Ascending aorta (tissue), 2 donors: ENCODE data around the gene RAD51C. TPM values are rescaled to one million over a fixed set of nuclear protein-coding genes. Genes with fewer than 3 reads are reported as not detected.

Experiments used
- DNase-seq, 2 donors: peaks; one replicate each; pipeline ENCODE4 v3.0.0-alpha.2; 2019; ENCODE audit warnings: low spot score in 2 of 2
- H3K27ac ChIP-seq, 2 donors: fragments of 200-600 bp; sonication (generic); one replicate each; pipeline ENCODE4 v1.5.1; 2016 to 2017; ENCODE audit warnings: mild to moderate bottlenecking in 1 of 2
- H3K27me3 ChIP-seq: fragments of 200-600 bp; sonication (generic); one replicate; pipeline ENCODE4 v1.5.1; 2017
- H3K36me3 ChIP-seq, 2 donors: fragments of 200-600 bp; sonication (generic); one replicate each; pipeline ENCODE4 v1.5.1; 2016
- H3K4me1 ChIP-seq, 2 donors: fragments of 200-600 bp; sonication (generic); one replicate each; pipeline ENCODE4 v1.5.1; 2016 to 2017; ENCODE audit warnings: mild to moderate bottlenecking in 1 of 2
- H3K4me3 ChIP-seq, 2 donors: fragments of 200-600 bp; sonication (generic); one replicate each; pipeline ENCODE4 v1.5.1; 2016 to 2017; ENCODE audit warnings: mild to moderate bottlenecking in 1 of 2
- H3K9me3 ChIP-seq, 2 donors: fragments of 200-600 bp; sonication (generic); one replicate each; pipeline ENCODE4 v1.5.1; 2016
- CTCF ChIP-seq, 3 experiments: fragments of 200-600 bp in 2 of 3; fragments of 450-650 bp in 1 of 3; sonication (generic) in 2 of 3; IDR thresholded peaks; one replicate each; pipeline ENCODE4 v1.5.1; 2016 to 2019; ENCODE audit warnings: antibody characterized with exemption in 3 of 3, mild to moderate bottlenecking in 1 of 3, moderate library complexity in 1 of 3
- intact Hi-C: fragments of 100-400 bp; cut with DNase I; formaldehyde crosslinking; loops from one replicate; pipeline ENCODE4 v1.15.1; 2023
- total RNA-seq: library from RNA; depleted of rRNA; stranded (reverse); fragments of >200 nt; gene quantifications from one replicate; pipeline ENCODE4 v1.1.0, GENCODE V29; 2016

The RAD51C gene
- total RNA-seq, 1 donor from 2014 or later: 6.8 TPM

- no peak overlapping the region for H3K4me3 ChIP-seq
- intact Hi-C loops: no loop called here
- no peaks in the 10 kb centered on the region for H3K36me3 ChIP-seq
- H3K9me3 ChIP-seq: no peaks in the 10 kb centered on the region
- H3K27me3 ChIP-seq: no peaks in the 10 kb centered on the region
- no peak overlapping the region for H3K27ac ChIP-seq
- H3K4me1 ChIP-seq: no peaks in the 10 kb centered on the region
- no peak for DNase-seq
- no peak for TF ChIP-seq CTCF (IDR thresholded peaks at IDR 0.05)
These were observed 87.0 kb downstream of the RAD51C start for GRCh38 chr17:58779446-58779845.

- intact Hi-C loops: no loop called here
These were observed 91.0 kb downstream of the RAD51C start for GRCh38 chr17:58783380-58783779.

GRCh38 chr17:58785097-58785496 is 92.7 kb downstream of the RAD51C start:
- Histone ChIP-seq H3K4me1 (no peaks in the 10 kb centered on the region), H3K27ac (no peak overlapping the region), H3K9me3 (no peaks in the 10 kb centered on the region), H3K36me3 (no peaks in the 10 kb centered on the region), H3K4me3 (no peak overlapping the region), H3K27me3 (no peaks in the 10 kb centered on the region)
- TF ChIP-seq CTCF (IDR thresholded peaks at IDR 0.05): no peak
- no peak for DNase-seq
- intact Hi-C loops: no loop called here

More at GRCh38 chr17:58783380-58783779, 91.0 kb downstream of the RAD51C start:
- no peaks in the 10 kb centered on the region for H3K36me3 ChIP-seq
- H3K4me1 ChIP-seq: no peaks in the 10 kb centered on the region
- no peaks in the 10 kb centered on the region for H3K9me3 ChIP-seq
- no peaks in the 10 kb centered on the region for H3K27me3 ChIP-seq
- no peak overlapping the region for H3K4me3 ChIP-seq
- no peak overlapping the region for H3K27ac ChIP-seq
- no peak for TF ChIP-seq CTCF (IDR thresholded peaks at IDR 0.05)
- DNase-seq: no peak

Other genes with a start within 250 kb of the RAD51C start
- not detected for gene HSF5, start 204.2 kb upstream of the RAD51C start, total RNA-seq
- gene MTMR4, start 178.0 kb upstream of the RAD51C start, total RNA-seq: 24.6 TPM
- not detected for gene TEX14, start 557 bp upstream of the RAD51C start, total RNA-seq
- gene PPM1E, start 63.3 kb downstream of the RAD51C start, total RNA-seq: 0.11 TPM